GM20431 (cell line): ENCODE data around the gene HCFC1R1.
"Not testable (repeated sequence)": the region's sequence is repeated elsewhere in the genome, so short reads cannot be mapped to it uniquely, and the experiment has no call there.

Experiments used
- in situ Hi-C: fragments of 300-500 bp; cut with MseI, MboI; formaldehyde crosslinking; loops from one replicate; pipeline ENCODE4 v1.15.0; 2020; ENCODE audit warnings: low sequenced_read_pairs; ENCODE audit not compliant: unreplicated experiment

The HCFC1R1 gene

DNA sequence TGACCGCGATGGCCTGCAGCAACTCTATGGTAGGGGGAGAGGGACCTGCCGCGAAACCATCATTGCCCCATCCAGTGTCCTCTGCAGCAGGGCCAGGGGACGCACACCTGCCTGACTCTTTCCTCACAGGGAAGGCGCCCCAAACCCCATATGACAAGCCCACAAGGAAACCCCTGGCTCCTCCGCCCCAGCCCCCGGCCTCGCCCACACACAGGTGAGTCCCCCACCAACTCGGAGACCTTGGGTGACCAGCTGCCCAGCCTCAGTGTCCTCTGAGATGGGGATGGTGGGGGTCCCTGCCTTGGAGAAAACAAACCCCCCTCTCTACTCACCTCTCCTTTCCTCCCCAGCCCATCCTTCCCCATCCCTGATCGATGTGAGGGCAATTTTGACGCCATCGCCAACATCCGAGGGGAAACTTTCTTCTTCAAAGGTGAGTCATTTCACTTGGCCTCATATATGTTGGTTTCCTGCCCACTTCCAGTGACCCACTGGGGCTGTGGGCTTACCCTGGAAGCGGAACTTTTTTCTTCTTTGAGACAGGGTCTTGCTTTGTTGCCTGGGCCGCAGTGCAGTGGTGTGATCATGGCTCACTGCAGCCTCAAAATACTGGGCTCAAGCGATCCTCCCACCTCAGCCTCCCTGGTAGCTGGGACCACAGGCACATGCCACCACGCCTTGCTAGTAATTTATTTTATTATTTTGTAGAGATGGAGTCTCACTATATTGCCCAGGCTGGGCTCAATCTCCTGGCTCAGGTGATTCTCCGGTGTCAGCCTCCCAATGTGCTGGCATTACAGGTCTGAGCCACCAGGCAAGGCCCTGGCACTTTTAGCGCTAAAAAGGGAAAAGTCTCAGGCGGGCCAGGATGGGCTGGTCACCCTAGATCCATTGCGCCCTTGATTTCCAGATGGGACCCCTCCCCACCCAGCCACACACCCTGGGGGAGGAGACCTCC is 33.7 kb upstream of the HCFC1R1 start:
- in situ Hi-C loops = no loop called here

DNA sequence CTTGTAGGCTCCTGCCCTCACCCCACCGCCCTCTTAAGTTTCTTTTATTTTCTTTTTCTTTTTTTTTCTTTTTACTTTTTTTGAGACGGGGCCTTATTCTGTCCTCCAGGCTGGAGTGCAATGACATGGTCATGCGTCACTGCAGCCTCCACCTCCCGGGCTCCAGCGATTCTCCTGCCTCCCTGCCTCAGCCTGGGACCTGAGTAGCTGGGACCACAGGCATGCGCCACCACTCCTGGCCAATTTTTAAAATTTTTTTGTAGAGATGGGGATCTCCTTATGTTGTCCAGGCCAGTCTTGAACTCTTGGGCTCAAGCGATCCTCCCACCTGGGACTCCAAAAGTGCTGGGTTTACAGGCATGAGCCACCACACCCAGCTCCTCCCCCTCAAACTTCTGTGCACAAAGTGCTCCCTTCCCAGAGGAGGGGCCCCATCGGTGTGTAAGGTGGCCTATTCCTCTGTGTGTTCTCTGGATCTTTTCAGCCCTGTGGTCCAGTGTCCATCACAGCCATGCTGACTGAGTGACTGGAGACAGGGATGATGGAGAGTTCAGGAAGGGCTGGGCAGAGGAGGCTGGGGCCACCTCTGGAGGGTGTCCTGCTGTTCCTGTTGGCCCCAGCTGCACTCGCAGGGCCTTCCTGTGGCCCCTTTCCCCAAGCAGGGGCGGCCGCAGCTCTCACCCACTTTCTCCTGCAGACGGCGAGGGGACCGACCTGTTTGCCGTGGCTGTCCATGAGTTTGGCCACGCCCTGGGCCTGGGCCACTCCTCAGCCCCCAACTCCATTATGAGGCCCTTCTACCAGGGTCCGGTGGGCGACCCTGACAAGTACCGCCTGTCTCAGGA is 32.8 kb upstream of the HCFC1R1 start:
- in situ Hi-C loops = no loop called here

DNA sequence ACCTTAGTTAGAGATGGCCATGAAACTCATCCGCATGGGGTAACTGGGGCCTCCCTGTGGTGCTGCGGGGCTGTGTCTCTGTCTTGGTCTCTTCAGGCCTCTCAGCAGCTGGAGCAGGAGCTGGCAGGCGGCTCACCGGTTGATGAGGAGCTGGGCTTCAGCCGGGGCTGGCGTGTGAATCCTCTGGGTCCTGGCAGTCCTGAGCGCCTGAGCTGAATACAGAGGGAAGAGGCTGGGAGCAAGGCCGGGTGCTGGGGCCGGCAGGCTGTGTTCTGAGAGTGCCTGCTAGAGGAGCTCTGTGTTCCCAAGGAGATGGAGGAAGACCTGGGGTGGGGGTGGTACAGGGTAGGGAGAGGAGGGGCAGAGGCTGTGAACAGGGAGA is 32.0 kb upstream of the HCFC1R1 start:
- in situ Hi-C loops = not testable (repeated sequence)

DNA sequence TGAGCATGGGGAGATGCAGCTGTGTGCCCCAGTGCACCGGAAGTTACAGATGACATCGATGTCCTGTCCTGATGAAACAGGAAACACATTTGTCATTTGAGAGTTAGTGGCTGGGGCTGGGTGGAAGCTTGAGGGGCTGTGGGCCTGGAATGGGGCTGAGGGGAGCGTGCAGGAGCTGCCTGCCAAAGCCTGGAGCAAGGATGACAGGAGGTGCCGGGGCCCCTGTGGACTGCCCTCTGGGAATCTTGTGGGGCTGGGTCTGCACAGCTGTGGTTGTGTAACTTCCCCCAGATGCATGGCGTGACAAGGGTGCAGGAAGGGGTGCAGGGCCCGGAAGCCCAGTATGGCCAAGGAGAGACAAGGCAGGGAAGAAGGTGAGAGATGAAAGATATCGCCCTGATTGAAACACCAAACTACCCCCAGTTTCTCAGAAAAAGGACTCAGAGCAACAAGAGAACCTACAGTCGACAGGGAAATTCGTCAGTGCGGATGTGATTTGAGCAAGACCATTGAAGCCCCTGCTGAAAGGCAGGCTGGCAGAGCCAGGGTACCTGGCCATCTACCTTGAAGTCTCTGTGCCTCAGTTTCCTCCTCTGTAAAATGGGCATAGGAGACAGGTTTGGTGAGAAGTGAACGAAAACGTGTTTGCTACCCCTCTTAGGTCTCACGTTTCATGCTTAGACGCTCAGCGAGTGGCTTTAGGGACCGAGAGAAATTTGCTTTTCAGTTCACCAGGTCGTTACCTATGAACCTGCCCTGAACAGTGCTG is 31.4 kb upstream of the HCFC1R1 start:
- in situ Hi-C loops = no loop called here

DNA sequence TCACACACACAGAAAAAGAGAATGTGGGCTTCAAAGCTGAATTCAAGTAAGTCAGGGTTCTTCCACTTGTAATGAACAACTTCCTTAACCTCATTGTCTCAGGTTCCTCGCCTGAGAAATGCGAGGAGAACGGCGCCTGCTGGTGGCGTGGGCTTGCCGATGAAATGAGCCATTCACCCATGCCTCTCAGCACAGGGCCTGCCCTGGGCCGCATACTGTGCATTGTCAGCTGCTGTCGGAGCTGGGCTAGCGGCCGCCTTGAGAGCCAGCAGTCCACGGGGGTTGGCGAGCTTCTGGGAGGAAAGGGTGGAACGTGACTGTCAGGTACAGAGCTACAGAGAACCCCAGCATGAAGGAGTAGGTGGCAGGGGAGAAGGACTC is 29.6 kb upstream of the HCFC1R1 start:
- in situ Hi-C loops = not testable (repeated sequence)

DNA sequence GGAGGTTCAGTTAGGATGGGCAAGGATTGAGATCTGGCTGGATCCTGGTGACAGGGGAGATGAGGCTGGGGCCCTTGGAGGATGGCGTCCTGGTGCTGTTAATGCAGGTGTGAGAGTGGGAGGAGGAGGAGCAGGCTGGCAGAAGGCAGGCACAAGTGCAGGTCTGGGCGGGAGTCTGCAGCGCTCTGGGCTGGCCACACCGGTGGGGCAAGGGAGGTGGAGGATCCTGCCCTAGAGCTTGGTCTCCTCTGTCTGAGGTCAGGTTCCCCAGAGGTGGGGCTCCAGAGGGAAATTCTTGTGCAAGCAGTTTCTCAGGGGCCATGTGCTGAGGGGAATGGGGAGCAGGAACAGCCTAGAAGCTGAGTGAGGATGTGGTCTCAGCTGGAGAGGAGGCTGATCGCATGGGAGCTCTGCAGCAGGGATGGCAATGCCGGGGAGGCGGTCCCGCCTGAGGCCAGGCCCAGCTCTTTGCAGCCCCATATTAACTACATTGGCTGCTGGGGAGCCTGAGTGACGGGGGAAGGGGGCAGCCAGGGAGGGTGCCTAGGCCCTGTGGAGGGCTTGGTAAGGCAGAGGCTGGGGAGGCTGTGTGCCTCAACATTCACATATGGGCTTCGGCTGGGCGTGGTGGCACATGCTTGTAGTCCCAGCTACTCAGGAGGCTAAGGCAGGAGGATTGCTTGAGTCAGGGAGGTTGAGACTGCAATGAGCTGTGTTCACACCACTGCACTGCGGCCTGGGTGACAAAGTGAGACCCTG is 29.0 kb upstream of the HCFC1R1 start:
- in situ Hi-C loops = not testable (repeated sequence)

DNA sequence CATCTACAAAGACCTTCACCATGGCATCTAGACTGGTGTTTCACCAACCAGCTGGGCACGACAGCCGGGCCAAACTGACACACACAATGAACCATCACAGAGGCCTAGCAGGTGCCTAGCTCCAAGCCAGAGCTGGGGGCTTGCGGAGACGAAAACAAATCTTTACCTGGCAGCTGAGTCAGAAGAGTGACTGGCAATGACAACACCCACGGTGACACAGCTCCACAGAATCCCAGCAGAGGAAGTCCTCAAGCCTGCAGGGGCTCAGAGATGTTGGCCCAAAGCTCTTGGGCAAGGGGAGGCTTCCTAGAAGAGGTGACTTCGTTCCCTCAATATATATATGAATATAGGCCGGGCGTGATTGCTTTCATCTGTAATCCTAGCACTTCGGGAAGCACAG is 27.8 kb upstream of the HCFC1R1 start:
- in situ Hi-C loops = no loop called here

DNA sequence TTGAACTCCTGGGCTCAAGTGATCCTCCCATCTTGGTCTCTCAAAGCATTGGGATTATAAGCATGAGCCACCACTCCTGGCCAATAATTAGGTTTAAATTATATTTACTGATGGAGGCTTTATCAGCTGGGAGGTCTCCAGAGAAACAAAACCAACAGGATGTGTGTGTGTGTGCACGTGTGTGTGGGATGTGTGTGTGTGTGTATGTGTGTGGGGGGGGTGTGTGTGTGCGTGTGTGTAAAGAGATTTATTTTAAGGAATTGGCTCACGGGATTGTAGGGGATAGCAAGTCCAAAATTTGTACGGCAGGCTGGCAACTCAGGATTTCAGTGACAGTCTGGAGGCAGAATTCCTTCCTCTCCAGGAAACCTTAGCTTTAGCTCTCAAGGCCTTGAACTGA is 27.3 kb upstream of the HCFC1R1 start:
- in situ Hi-C loops = no loop called here

DNA sequence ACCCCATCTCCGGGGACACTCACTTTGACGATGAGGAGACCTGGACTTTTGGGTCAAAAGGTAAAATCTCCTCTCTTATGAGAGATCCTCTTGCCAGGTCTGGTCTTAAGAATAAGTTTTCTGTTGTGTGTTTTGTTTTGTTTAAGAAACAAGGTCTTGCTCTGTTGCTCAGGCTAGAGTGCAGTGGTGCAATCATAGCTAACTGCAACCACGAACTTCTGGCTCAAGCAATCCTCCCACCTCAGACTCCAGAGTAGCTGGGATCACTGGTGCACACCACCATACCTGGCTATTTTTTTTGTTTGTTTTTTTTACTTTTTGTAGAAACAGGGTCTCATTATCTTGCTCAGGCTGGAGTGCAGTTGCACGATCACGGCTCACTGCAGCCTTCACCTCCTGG is 26.7 kb upstream of the HCFC1R1 start:
- in situ Hi-C loops = no loop called here

DNA sequence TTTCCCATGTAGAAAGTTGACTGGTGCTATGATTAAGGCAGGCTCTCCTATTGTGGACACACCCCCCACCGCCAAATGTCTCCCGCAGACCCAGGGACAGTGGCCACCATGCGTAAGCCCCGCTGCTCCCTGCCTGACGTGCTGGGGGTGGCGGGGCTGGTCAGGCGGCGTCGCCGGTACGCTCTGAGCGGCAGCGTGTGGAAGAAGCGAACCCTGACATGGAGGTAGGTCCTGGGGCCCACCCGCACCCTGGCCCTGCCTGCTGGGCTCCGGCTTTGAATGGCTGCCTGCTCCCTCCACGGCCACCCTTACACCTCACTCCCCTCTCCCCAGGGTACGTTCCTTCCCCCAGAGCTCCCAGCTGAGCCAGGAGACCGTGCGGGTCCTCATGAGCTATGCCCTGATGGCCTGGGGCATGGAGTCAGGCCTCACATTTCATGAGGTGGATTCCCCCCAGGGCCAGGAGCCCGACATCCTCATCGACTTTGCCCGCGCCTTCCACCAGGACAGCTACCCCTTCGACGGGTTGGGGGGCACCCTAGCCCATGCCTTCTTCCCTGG is 26.3 kb upstream of the HCFC1R1 start:
- in situ Hi-C loops = no loop called here

DNA sequence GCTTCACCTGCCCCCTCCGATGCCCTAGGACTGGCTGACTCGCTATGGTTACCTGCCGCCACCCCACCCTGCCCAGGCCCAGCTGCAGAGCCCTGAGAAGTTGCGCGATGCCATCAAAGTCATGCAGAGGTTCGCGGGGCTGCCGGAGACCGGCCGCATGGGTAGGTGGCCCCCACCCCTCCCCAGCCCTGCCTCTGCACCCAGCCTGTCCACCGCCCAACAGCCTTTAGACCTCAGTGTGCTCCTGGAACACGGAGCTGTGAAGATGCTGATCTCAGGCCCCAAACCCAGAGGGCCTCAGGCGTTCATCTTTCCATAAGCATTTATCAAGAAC is 23.6 kb upstream of the HCFC1R1 start:
- in situ Hi-C loops = no loop called here

DNA sequence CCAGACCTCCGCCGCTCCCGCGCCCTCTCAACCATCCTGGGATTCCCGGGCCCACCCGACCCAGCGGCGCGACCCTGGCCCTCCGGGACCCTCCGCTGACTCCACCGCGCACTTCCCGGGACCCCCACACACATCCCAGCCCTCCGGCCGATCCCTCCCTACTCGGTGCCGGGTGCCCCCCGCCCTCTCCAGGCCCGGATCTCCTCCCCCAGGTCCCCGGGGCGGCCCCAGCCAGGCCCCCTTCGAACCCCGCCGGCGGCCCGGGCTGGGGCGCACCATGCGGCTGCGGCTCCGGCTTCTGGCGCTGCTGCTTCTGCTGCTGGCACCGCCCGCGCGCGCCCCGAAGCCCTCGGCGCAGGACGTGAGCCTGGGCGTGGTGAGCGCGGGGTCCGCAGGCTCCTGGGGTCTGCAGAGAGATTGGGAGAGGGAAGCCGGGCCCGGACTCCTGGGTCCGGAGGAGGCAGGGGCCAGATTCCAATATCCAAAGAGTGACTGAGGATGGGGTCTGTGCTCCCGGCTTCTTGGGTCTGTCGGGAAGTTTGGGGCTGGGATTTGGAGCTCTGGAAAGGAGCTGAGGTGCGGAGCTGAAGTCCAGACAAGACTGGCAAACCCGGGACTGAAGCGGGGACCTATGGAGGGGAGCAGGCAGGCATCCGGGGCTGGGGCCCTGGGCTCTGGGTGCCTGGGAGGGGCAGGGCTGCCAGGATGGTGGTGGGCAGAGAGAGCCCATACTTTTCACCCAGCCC is 23.1 kb upstream of the HCFC1R1 start:
- in situ Hi-C loops = no loop called here

DNA sequence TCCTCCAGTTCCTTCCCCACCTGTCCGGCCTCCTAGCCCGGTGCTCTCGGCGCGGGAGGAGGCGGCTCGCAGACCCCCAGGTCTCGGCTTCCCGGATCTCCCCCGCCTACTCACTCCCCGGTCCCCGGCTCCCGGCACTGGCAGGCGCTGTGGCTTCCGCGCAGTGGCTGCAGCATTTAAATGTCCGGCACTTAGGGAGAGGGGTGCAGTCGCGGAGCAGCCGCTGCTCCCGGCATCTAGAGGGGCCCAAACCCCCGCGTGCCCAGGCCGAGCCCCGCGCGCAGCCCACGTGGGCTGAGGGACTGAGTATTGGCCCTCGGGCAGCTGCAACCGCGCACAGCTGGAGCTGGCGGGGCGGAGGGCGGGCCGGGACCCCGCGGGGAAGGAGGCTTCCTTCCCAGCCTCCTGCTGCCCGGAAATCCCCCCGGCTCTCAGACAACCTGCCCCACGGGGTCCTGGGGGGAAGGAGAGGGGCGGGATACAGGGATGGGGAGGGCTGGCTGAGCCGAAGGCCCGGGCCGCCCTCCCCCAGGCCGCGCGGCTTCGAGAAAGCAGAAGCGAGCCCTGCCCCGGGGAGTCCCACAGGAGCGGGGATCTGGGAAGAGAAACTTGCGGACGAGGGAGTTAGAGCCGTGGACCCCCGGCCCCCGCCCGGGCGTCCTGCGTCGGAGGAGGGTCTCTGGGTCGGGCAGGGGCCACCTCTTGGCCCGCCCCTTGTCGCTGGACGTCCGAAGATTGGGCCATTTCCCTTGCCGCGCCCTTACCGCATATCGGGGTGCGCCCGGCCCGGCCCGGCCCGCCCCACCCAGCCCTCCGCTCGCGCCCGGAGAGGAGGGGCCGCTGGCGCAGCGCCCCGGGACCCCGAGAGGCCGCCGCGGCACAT is 22.3 kb upstream of the HCFC1R1 start, which contains the start of gene MMP25:
TSS of gene MMP25 (plus strand) at position 804 of the 883 bp plus-strand sequence. CDS start 357 bp downstream, outside the sequence.
- in situ Hi-C loops = no loop called here

DNA sequence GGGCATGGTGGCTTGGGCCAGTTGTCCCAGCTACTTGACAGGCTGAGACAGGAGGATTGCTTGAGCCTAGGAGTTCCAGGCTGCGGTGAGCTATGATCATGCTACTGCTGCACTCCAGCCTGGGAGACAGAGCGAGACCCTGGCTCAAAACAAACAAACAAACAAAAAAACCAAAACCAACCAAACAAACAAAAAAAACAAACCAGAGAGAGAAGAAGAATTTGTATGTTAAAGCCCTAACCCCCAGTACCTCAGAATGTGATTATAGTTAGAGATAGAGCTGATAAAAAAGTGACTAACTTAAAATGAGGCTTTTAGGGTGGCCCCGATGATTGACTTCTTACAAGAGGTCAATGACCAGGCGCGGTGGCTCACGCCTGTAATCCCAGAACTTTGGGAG is 21.0 kb upstream of the HCFC1R1 start:
- in situ Hi-C loops = no loop called here

DNA sequence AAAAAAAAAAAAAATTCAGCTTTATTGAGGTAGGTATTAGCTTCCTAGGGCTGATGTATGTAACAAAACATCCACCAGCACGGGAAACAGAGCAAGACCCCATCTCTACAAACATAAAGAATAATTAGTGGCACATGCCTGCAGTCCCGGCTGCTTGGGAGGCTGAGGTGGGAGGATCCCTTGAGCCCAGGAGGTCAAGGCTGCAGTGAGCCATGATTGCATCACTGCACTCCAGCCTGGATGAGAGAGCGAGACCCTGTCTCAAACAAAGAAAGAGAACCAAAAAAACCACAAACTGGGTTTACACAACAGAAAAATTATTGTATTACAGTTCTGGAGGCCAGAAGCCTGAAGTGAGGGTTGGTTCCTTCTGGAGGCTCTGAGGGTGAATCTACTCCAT is 18.6 kb upstream of the HCFC1R1 start:
- in situ Hi-C loops = no loop called here

DNA sequence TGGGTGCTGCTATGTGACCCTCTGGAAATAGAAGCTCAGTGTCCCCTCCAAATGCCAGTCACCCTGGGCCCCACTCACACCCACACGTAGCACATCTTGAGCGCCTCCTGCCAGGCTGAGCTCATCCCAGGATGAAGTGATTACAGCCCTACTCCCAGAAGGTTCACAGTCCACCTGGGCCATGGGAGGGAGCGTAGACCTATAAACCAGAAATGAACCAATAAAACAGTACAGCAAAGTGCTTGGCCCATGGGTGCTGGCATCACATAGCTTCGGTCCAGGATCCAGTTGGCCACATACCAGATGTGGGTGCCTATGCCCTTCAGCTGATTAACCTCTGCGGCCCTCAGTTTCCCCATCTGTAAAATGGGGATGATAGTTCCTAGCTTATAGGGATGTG is 15.2 kb upstream of the HCFC1R1 start:
- in situ Hi-C loops = no loop called here

DNA sequence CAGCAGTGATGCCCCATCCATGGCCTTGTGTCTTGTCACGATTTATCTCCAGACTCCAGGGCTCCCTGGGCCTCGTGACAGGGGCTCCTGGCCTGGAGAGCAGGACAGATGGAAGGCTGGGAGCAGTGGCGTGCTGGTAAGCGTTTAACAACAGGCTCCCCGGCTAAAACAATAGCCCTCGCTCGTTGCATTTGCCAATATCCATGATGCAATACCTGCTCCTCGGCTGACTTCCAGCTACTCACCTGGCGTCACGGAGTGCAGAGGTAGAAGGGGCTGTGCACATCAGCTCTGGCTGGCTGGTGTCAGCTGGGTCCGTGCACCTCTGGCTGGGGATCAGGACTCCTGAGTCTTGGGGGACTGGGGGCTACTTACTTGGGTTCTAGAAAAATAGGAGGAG is 14.5 kb upstream of the HCFC1R1 start:
- in situ Hi-C loops = no loop called here
